GM12891 (cell line): ENCODE data around the gene RHEB.

Experiments
- DNase-seq: peaks from one replicate; pipeline ENCODE4 v3.0.0; 2011; ENCODE audit warnings: low spot score; ENCODE audit not compliant: insufficient read length
- FAIRE-seq: peaks from 2 replicates; lab custom pipeline; 2011; peaks lifted over from hg19 to GRCh38; lab: Jason Lieb, UNC
- PAX5 ChIP-seq: IDR thresholded peaks from 2 replicates; pipeline ENCODE4 v1.6.1; 2011; ENCODE audit warnings: low read length, moderate library complexity, mild to moderate bottlenecking; ENCODE audit not compliant: insufficient read depth, severe bottlenecking
- POLR2A ChIP-seq: IDR thresholded peaks from 2 replicates; pipeline ENCODE4 v1.6.1; 2011; ENCODE audit warnings: low read depth, low read length, control low read depth
- POLR2AphosphoS5 ChIP-seq: IDR thresholded peaks from 2 replicates; pipeline ENCODE4 v1.6.1; 2011; ENCODE audit warnings: low read depth, low read length, control low read depth
- POU2F2 ChIP-seq: IDR thresholded peaks from 2 replicates; pipeline ENCODE4 v1.6.1; 2011; ENCODE audit warnings: low read depth, mild to moderate bottlenecking, control low read depth, low read length, moderate library complexity
- SPI1 ChIP-seq: IDR thresholded peaks from 2 replicates; pipeline ENCODE4 v1.6.1; 2011; ENCODE audit warnings: low read depth, low read length, control low read depth
- TAF1 ChIP-seq: IDR thresholded peaks from 2 replicates; pipeline ENCODE4 v1.6.1; 2011; ENCODE audit warnings: low read depth, low read length, control low read depth

RHEB gene

GRCh38 chr7:151429237-151429559, 90.5 kb downstream of the RHEB start:
- DNase-seq, result no peak

GRCh38 chr7:151428378-151429236, 91.1 kb downstream of the RHEB start:
- TF ChIP-seq TAF1 (no peak), POLR2AphosphoS5 (no peak), POU2F2 (no peak), POLR2A (no peak), SPI1 (no peak), PAX5 (no peak)
- FAIRE-seq, result no peak
- DNase-seq, result no peak

More at GRCh38 chr7:151429237-151429559, 90.5 kb downstream of the RHEB start:
- no peak for FAIRE-seq
- TF ChIP-seq POLR2A, result no peak
- TF ChIP-seq PAX5, result no peak
- no peak for TF ChIP-seq POU2F2
- no peak for TF ChIP-seq POLR2AphosphoS5
- no peak for TF ChIP-seq TAF1
- TF ChIP-seq SPI1, result no peak

GRCh38 chr7:151427705-151428377, 91.9 kb downstream of the RHEB start:
- no peak for TF ChIP-seq SPI1
- TF ChIP-seq PAX5, result no peak
- no peak for TF ChIP-seq TAF1
- TF ChIP-seq POU2F2, result no peak
- no peak for TF ChIP-seq POLR2AphosphoS5
- no peak for TF ChIP-seq POLR2A
- FAIRE-seq (no peak), DNase-seq (no peak)

GRCh38 chr7:151426904-151427704, 92.6 kb downstream of the RHEB start:
- no peak for FAIRE-seq
- DNase-seq, result no peak
- TF ChIP-seq PAX5 (no peak), POU2F2 (no peak), TAF1 (no peak), POLR2AphosphoS5 (no peak), POLR2A (no peak), SPI1 (no peak)

GRCh38 chr7:151426441-151426903, 93.2 kb downstream of the RHEB start:
- DNase-seq (no peak), FAIRE-seq (no peak)
- TF ChIP-seq POLR2AphosphoS5 (no peak), SPI1 (no peak), TAF1 (no peak), PAX5 (no peak), POLR2A (no peak), POU2F2 (no peak)

GRCh38 chr7:151425670-151426440, 93.8 kb downstream of the RHEB start:
- TF ChIP-seq POU2F2, result no peak
- TF ChIP-seq POLR2AphosphoS5, result no peak
- no peak for TF ChIP-seq POLR2A
- TF ChIP-seq PAX5, result no peak
- TF ChIP-seq SPI1, result no peak
- no peak for TF ChIP-seq TAF1
- DNase-seq (no peak), FAIRE-seq (no peak)

GRCh38 chr7:151424799-151425198, 94.9 kb downstream of the RHEB start:
- DNase-seq, result no peak
- FAIRE-seq, result no peak

GRCh38 chr7:151423936-151424335, 95.8 kb downstream of the RHEB start:
- no peak for DNase-seq
- no peak for FAIRE-seq
- TF ChIP-seq POLR2A (no peak), SPI1 (no peak)

More at GRCh38 chr7:151424799-151425198, 94.9 kb downstream of the RHEB start:
- TF ChIP-seq SPI1 (no peak), POLR2AphosphoS5 (no peak), POU2F2 (no peak), TAF1 (no peak), PAX5 (no peak), POLR2A (no peak)
